Measurements from ENCODE around the gene NEDD4L.
"Not testable (repeated sequence)": the region's sequence is repeated elsewhere in the genome, so short reads cannot be mapped to it uniquely, and the experiment has no call there.

The NEDD4L gene

DNA sequence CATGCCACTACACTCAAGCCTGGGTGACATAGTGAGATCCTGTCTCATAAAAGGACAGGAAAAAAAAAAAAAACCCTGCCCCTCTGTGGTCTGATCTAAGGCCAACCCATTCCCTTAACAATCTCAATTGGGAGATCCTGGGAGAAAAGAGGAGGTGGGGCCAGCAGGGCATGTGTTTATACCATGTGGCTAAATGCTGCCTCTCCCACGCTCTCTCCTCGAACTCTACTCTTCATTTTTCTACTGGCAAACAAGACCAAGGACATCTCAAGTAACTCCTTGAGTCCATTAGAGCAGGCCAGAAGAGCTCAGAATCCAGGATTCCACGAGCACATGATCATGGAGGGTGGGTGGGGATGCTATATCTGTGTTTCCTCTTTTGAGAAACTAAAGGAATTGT lies 16.7 kb upstream of the NEDD4L start:
- no peak for DNase-seq

DNA sequence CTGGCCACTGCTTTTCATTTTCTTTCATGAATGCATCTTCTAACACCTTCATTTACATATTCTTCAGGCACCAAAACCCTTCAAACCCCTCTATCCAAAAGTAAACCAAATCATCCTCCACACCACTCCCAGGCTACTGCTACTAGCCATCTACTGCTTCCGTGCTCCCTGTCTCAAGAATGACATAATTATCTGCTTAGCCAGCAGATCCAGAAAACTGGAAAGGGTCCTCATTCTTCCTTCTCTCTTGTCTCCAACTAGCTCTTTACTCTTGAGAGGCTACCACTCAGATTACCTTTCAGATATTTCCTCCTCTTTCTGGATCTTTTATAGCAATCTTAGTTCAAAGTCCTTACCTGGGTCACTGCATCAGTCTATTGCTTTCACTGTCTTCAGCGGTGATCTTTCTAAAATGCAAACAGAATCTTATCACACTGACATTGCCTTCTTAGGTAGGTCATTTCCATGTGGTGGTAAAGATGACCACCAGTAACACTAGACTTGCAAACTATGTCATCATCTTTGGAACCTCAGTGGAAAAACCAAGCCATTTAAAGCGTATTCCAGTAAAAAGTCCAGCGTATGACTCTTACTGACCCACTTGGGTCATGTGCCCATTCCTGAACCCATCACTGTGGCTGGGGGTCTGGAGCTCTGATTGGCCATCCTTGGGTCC lies 15.8 kb upstream of the NEDD4L start:
- DNase-seq = no peak

DNA sequence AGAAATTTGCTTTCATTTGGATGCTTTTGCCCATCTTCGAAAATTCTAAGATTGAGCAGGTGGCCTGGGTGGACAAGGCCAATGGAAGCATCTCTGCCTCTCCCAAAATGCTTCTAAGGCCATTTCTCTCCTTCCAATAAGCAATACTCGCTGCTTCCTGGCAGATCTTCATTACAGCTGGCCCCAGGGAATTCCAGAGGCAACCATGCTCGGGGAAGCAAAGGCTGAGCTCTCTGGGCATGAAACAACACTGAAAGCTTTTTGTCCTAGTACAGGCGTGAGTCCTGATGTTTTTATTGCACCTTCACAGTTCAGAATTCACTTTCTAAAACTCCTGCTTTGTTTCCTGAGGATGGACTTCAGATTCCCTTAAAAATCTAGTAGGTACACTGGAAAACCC lies 11.8 kb upstream of the NEDD4L start:
- no peak for DNase-seq

DNA sequence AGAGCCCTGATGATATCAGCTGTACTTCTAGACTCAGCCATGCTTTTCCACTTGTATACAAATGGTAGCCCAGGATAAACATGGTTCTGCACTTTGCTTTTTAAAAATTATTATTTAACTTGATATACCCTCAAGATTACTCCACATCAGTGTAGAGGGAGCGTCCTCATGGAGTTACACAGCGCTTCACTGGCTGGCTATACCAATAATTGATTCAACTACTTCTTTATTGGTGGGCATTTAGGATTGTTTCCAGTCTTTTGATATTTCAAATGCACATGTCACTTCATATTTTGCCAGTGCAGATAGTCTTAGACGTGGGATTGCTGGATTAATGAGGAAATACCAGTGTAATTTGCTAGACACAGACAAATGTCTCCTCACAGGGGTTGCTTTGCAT lies 10.8 kb upstream of the NEDD4L start:
- DNase-seq = no peak

DNA sequence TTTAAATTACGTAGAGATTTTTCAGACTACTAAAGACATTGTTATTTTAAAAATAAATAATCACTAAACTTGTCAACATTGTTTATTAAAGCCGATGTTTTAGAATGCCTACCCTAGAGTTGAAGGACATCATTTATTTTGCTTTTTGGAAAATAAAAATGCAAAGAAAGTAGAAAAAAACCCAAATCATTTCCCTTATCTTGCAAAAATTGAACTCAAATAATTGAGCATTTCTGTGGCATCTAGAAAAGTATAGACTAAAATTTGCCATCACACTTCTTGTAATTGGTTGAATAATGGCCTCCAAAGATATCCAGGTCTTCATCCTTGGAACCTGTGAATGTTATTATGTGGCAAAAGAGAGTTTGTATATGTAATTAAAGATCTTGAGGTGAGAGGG lies 9.7 kb upstream of the NEDD4L start:
- DNase-seq = no peak

DNA sequence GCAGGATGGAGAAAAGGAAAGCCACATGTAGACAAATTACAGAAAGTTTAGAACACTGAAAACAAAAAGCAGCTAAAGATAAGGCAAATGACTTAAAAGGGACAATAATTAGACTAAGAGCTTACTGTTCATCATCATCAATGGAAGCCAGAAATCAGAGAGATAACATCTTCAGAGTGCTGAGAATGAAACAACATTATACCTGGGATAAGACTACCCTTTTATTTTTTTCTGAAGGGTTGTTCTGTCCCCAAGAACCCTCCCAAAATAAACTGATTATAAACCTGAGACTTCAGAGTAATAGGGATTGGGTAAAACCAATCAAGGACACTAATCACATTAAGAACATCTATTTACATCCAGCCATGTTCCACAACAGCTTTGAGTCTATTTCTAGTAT lies 6.9 kb upstream of the NEDD4L start:
- no peak for DNase-seq

DNA sequence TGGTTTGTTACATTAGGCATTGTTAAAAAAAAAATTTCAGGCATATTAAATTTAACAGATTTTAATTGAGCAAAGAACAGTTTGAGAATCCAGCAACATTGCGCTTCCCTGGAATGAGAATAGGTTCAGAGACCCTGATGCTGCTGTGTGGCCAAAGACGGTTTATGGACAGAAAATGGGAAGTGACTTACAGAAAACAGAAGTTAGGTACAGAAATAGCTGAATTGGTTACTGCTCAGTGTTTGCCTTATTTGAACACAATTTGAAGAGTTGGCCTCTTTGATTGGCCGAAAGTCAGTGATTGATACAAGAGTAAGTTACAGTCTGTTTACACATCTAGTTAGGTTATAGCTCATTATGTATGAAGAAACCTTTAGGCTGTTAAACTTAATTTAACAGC lies 6.0 kb upstream of the NEDD4L start:
- DNase-seq = no peak

DNA sequence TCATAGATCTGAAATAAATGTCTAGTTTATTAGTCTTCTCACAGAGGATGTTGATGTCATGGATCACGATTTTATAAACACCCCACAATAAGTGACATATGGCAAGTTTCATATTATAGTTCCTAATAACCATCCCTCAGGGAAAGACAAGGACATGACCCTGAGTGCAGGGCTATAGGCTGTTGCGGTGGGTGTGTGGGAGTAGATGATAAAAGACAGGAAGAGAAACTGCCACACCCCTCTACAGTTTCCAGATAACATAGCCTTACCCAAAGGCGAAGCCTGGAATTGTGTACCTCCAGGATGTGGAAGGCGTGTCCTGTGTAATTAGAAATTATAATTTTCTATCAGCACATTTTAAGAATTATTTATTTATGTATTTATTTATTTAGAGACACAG lies 2.4 kb upstream of the NEDD4L start:
- DNase-seq = peak; percentile 91

DNA sequence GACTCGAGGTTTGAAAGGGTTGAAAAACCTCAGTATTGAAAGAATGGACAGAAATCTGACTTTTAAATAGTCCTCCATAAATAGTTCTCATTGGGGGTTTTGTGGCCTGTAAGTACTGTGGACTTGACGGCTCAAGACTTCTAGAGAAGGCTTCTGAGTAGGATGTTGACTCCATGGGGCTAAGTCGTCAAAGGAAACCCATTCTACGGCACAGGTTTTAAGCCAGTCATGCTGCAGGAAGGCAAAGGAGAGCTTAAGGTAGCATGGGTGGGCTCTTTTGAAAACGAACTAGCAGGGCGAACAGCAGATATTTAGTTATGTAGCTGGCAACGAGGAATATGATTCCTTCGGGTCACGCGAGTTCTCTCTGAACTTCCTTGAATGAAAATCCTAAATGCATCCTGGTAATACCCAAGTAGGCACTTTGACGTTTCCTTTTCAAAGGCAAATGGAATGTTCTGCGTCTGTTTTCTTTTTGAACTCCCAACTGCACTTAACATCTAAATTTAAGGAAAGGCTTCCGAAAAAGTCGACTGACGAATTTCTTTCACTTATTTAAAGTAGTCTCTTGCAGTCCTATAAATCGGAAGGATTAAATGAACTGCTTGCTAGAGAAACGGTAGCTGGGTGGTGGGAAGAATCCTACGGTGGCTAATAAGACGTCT lies 1.1 kb upstream of the NEDD4L start:
- peak; percentile 47 for DNase-seq

DNA sequence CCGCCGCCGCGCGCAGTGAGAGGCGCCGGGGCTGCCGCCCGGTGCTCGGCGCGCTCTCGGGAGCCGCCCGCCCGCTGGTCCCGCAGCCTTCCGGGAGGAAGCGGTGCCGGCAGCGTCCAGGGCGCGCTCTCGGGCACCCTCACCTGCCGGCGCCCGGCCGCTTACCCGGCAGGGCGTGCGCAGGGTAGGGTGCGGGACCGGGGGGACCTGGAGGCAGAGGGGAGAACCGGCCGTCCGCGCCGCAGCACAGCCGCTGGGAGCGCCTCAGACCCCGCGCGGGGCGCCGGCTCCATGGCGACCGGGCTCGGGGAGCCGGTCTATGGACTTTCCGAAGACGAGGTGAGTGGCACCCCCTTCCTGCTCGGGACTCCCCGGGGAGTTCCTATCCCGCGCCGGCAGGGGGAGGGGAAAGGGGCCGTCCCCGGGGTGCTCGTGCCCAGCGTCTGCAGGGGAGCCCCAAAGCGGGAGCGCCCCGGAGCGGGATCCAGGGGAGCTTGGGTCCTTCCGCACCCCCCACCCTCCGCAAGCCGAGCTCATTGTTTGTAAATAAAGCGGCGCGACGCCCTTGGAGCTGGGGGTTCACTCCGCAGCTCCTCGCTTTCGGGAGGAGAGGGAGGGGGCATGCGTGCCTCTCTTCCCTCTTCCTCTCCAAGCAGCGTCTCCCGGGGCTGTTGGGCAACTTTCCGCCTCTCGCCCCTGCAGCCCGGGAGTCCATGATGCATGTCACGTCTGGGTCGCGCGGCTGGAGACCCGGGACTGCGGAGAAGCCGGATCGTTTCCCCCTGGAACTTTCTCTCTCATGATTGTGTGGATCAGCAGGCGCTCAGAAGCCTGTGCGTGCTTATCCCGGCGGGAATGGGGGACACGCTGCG lies 580 bp downstream of the NEDD4L start:
- peak; percentile 62 for DNase-seq

DNA sequence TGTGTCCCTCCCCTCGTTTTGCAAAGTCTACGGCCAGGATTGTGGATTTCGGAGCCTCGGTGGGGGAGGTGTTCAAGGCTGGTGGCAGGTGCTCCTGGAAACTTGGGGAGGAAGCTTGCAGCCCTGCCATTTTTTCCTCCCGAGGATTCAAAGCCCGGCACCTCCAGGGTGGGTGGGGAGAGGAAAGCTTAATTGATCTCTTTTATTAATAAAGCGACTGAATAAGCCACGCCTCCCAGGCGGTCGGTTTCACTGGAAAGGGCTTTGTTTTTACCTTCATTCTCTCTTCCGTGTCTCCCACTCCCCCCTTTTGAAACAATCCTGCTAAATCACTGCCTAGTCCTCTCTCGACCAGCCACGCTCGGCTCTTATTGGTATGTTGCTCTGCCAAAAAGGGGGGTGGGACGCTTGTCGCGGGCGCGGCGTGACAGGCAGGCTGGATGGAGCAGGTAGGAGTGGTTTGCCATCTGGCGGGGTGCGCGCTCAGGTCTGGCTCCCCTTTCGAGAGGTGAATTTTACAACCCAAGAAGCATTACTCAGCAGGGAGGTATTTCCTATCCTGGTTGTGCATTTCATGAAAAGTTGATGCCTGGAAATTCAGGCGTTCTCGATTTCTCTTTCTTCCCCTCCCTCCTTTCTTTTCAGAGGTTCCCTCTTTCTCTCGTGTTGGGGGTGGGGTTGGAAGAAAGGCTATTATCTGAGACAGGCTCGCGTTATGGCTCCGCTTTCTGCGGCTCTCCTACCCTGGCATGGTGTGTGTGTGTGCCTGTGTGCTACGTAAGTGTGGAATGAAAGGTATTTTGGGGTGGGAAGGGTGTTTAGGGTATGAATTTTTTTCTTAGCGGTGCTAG lies 1.4 kb downstream of the NEDD4L start:
- DNase-seq = peak; percentile 62

DNA sequence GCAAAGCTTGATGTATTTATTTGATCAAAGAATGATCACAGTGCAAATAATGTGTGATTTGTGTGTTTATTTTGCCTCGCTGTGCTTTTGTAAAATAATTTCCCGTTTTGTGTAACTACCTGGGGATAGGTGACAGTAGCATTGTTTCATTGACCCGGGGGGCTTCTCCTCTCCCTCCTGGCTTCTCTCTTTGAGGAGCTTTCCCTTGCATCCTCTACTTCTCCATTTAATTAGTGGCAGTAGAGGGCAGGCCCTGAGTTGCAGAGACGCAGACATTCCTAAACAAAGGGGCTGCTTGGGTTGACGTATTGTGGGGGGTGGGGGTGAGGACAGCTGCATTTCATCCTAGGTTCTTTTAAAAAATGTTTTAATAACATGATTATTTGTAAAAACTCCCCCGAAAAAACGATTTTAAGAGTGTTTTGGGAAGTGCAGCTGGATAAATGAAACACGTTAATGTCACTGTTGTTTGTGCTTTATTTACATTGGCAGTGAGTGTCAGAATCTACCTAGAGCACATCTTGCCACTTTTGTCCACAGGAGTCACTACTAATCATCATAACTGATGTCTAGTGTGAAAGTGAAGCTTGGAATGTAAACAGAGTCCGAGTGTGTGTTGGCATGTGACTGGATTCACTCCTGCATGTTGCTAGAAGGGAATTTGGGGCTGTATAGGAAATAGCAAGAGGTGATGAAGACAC lies 2.2 kb downstream of the NEDD4L start:
- no peak for DNase-seq

DNA sequence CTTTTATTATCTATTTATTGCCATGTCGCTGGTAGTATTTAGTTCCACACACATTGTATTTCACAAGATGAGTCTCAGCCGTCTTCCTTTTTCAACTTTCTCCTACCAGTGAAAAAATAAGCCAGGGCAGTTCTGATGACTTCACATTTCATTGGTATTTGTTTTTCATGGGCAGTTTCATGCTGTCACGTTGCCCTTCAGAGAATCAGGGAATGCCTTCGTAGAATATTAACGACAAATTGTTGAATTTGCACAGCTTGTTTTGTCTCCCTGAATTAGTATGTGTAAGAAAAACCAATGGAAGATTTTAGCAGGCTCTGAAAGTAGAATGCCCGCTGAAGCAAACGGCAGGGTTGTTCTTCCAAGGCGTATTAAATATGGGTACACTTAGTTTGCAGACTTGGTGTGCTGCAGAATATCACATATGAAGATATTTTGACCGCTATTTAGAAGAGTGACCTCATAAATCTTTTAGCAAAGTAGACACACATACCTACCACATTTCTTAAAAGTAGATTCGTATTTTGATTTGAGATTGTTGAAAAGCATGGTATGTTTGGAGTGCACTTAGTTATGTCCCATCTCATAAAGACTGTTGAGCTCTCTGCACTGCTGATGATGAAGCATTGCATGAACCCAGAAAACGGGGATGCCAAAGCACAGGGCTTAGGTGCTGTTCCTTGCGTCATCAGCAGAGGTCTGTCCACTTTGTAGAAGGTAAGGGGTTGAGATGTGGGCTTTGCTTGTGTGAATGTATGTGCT lies 2.9 kb downstream of the NEDD4L start:
- DNase-seq = no peak

DNA sequence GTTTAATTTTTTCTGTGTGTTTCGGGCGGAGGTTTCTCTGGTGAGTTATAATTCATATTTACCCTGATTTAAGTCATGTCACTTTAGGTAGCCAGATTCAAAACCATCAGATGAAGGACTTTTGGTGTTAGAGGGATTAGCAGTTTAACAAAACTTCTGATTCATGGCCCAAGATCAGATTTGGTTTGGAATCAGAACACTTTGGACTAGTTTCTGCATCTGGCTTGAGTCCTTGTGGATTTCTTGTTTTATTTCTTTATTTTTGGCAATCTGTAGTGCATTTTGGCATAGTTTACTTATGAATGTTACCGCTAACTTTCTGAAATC lies 3.5 kb downstream of the NEDD4L start:
- DNase-seq = no peak

DNA sequence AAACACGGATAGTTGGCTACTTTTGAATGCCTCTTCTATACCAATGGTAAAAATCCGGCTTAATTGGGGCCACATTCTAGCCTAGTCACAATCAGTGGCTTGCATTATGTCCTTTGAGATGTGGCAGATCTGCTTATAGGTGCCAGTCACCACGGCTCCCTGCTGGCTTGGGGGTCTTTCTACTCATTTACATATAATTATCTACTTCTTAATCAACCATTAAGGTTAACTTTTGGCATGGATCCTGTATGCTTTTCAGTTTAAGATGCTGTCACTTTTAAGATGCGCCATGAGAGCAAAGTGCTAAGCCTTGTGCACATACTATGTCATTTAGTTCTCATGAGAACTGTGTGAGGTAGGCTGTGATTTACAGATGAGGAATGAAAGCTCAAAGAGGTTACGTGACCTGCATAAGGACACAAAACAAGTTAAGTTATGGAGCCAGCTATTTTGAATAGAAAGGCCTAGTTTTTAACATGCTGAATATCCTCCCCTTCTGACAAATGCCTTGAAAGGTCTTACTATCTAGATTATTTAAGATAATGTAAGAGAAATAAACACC lies 4.1 kb downstream of the NEDD4L start:
- DNase-seq = no peak

DNA sequence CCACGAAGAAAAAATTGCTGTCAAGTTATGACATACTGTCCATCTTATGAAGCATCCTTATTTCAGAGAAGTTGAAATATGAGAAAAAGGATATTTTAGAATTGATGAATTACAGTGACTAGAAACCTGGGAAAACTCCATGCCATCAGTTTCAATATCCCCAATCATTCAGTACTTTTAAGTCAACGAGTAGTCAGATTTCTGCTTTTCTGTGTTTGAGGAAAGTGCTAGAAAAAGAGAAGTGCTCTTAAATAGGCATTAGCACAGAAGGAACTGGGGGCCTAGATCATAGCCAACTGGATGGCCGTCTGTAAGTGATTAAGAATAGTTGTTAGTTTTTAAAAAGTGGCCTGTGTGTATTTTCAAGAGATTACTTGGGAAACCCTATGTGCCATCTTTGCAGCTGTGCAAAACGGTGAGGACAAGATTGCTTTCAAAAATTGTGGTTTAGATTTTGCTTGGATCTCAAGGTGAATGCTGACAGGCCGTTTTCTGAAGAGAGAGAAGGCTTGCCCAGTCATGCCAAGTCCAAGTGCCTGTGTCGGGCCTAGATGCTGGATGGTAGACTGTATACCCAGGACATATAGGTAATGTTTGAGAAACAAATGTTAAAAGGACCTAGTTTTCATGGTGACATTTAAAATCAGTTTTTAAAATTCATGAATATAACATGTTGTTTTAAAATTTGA lies 5.1 kb downstream of the NEDD4L start:
- DNase-seq = no peak

DNA sequence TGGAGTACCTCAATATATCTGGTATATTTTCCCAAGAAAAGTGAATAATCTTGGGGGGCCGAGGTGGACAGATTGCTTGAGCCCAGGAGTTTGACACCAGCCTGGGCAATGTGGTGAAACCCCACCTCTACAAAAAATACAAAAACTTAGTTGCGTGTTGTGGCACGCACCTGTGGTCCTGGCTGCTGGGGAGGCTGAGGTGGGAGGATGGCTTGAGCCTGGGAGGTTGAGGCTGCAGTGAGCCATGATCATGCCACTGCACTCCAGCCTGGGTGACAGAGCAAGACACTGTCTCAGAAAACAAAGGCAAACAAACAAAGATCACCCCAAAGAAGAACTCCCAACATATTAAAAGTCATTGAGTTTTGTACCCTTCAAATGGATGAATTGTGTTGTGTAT lies 6.9 kb downstream of the NEDD4L start:
- DNase-seq = not testable (repeated sequence)

DNA sequence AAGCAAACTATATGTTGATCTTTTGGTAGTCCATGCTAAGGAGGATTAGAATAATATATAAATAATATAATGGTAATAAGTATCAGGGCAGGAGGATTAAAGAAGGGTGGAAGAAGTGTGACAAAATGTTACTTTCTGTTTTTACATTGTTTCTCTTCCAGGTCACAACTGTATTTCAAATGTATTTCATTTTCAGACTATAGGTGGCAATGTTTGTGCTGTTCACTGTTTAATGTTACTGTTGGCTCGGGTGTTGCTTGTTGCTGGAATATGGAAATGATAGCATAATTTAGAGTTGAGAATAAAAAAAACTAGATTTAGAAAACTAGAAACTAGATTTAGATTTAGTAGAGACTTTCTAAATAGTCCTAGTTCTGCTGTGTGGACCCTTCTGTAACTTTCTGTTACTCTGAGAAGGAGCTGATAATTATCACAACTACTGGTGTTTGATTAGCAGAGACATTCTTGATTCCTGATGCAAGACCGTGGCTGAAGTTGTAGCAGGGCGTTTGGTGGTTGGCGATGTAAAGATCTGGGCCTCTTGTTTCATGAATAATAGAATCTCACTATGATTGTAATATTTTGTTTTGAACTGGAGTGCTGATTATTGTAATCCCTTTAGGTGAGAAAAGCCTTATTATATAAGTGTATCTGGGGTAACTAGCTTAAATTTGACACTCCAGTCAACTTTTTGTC lies 7.9 kb downstream of the NEDD4L start:
- DNase-seq = peak; percentile 76

DNA sequence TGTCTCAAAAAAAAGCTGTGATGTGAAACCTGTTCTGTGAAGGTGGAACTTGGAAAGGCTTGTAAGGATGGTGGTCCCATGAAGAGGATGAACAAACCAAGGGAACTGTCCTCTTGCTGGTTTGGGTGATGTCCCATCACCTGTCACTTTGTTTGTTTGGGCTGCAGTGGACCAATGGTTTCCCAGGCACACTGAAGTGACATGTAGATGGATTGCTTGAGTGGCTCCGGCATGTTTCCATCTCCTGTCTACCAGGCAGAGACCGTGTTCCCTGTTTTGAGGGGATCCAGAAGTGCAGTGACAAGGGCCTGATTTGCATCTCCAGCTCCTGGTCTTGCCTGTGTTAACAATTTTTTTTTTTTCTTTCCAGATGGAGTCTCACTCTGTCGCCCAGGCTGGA lies 8.9 kb downstream of the NEDD4L start:
- no peak for DNase-seq

All from hematopoietic multipotent progenitor cell treated with erythropoietin and hydrocortisone succinate and interleukin-3 and kit ligand, for 8 days (in vitro differentiated cells).